IMR-90 (cell line): Measurements from ENCODE around the gene ARHGAP24. TPM values are rescaled to one million over a fixed set of nuclear protein-coding genes. Genes with fewer than 3 reads are reported as not detected.

Source experiments
- ATAC-seq: fragments of 200-7000 bp; cut with Tn5 transposase; 2 replicates; pipeline ENCODE4 v1.9.1; 2020; ENCODE audit warnings: low read depth, mild to moderate bottlenecking, moderate library complexity
- BruUV-seq: library from RNA; stranded (reverse); fragments of 400-500 nt; replicated peaks from 2 replicates; lab custom pipeline; 2021; lab: Mats Ljungman, UMichigan
- CTCF ChIA-PET: fragments of 300-600 bp; formaldehyde crosslinking; extraction: SDS; loops from one replicate; lab custom pipeline; 2021; ENCODE audit warnings: antibody characterized with exemption; lab: Yijun Ruan, JAX
- POLR2A ChIA-PET: fragments of 300-600 bp; sonication (Branson Sonifier 250); formaldehyde crosslinking; loops from one replicate; lab custom pipeline; 2022; ENCODE audit warnings: antibody characterized with exemption; ENCODE audit not compliant: unreplicated experiment; lab: Charles Lee
- DNase-seq: peaks from one replicate; pipeline ENCODE4 v3.0.0; 2013
- H2AFZ ChIP-seq: replicated peaks from 2 replicates; pipeline ENCODE3; 2013; ENCODE audit warnings: low read length, mild to moderate bottlenecking; ENCODE audit not compliant: poor library complexity
- H2AK5ac ChIP-seq: 2 replicates; pipeline ENCODE4 v1.6.1; 2013; ENCODE audit warnings: low read depth, low read length, inconsistent platforms
- H2AK9ac ChIP-seq: replicated peaks from 2 replicates; pipeline ENCODE3; 2013; ENCODE audit warnings: mild to moderate bottlenecking, low read depth, low read length, moderate library complexity; ENCODE audit not compliant: poor library complexity
- H2BK120ac ChIP-seq: 2 replicates; pipeline ENCODE4 v1.6.1; 2013; ENCODE audit warnings: low read depth, low read length, inconsistent platforms
- H2BK15ac ChIP-seq: 3 replicates; pipeline ENCODE4 v1.6.1; 2013; ENCODE audit warnings: low read depth, low read length, inconsistent platforms
- H2BK20ac ChIP-seq: 2 replicates; pipeline ENCODE4 v1.6.1; 2013; ENCODE audit warnings: low read depth, mild to moderate bottlenecking, inconsistent platforms, low read length, moderate library complexity
- H2BK5ac ChIP-seq: 2 replicates; pipeline ENCODE4 v1.6.1; 2013; ENCODE audit warnings: mild to moderate bottlenecking, low read depth, low read length, inconsistent platforms; ENCODE audit not compliant: poor library complexity, severe bottlenecking
- H3K14ac ChIP-seq: replicated peaks from 2 replicates; pipeline ENCODE4 v1.6.1; 2013; ENCODE audit warnings: low read depth, low read length, inconsistent platforms
- H3K18ac ChIP-seq: 2 replicates; pipeline ENCODE4 v1.6.1; 2013; ENCODE audit warnings: low read depth, low read length, control low read depth
- H3K23ac ChIP-seq: 2 replicates; pipeline ENCODE4 v1.6.1; 2013; ENCODE audit warnings: low read depth, low read length, inconsistent platforms
- H3K27ac ChIP-seq: 2 replicates; pipeline ENCODE4 v1.5.1; 2013; ENCODE audit warnings: mild to moderate bottlenecking, control low read depth, low read length; ENCODE audit not compliant: insufficient read depth
- H3K27me3 ChIP-seq: 2 replicates; pipeline ENCODE4 v1.6.1; 2013; ENCODE audit warnings: low read length; ENCODE audit not compliant: control insufficient read depth, insufficient read depth
- H3K36me3 ChIP-seq: 2 replicates; pipeline ENCODE4 v1.6.1; 2013; ENCODE audit warnings: low read length, mixed read lengths; ENCODE audit not compliant: control insufficient read depth, insufficient read depth
- H3K4ac ChIP-seq: 2 replicates; pipeline ENCODE4 v1.6.1; 2013; ENCODE audit warnings: low read depth, low read length, inconsistent platforms
- H3K4me1 ChIP-seq: 2 replicates; pipeline ENCODE4 v1.6.1; 2013; ENCODE audit warnings: low read length, mixed read lengths; ENCODE audit not compliant: control insufficient read depth, insufficient read depth
- H3K4me2 ChIP-seq: 2 replicates; pipeline ENCODE4 v1.6.1; 2013; ENCODE audit warnings: low read depth, mild to moderate bottlenecking, control low read depth, low read length, moderate library complexity
- H3K4me3 ChIP-seq: 2 replicates; pipeline ENCODE4 v1.5.1; 2013; ENCODE audit warnings: low read depth, mild to moderate bottlenecking, control low read depth, low read length, moderate library complexity; ENCODE audit not compliant: insufficient read depth
- H3K56ac ChIP-seq: 2 replicates; pipeline ENCODE4 v1.6.1; 2013; ENCODE audit warnings: low read length, inconsistent platforms; ENCODE audit not compliant: insufficient read depth; ENCODE audit errors: extremely low read depth
- H3K79me1 ChIP-seq, 2 experiments: 2 replicates each; pipeline ENCODE4 v1.6.1; 2013; ENCODE audit warnings: low read length in 2 of 2, inconsistent platforms in 1 of 2, low read depth in 1 of 2
- H3K9ac ChIP-seq: 2 replicates; pipeline ENCODE4 v1.6.1; 2013; ENCODE audit warnings: low read depth, low read length, control low read depth
- H3K9me1 ChIP-seq: 2 replicates; pipeline ENCODE4 v1.6.1; 2013; ENCODE audit warnings: low read length, inconsistent platforms; ENCODE audit not compliant: insufficient read depth
- H3K9me3 ChIP-seq: 2 replicates; pipeline ENCODE4 v1.6.1; 2013; ENCODE audit warnings: low read length; ENCODE audit not compliant: control insufficient read depth, insufficient read depth
- H4K20me1 ChIP-seq: 2 replicates; pipeline ENCODE4 v1.6.1; 2013; ENCODE audit warnings: low read length, inconsistent platforms; ENCODE audit not compliant: insufficient read depth
- H4K5ac ChIP-seq: 2 replicates; pipeline ENCODE4 v1.6.1; 2013; ENCODE audit warnings: mild to moderate bottlenecking, low read depth, low read length, control low read depth
- H4K8ac ChIP-seq, 2 experiments: 2 replicates each; pipeline ENCODE4 v1.6.1; 2013; ENCODE audit warnings: low read depth in 2 of 2, low read length in 2 of 2, control low read depth in 1 of 2, inconsistent platforms in 1 of 2
- H4K91ac ChIP-seq: 2 replicates; pipeline ENCODE4 v1.6.1; 2013; ENCODE audit warnings: low read depth, low read length, inconsistent platforms; ENCODE audit not compliant: insufficient read depth
- BHLHE40 ChIP-seq: fragments of 150-350 bp; IDR thresholded peaks from 2 replicates; pipeline ENCODE4 v1.6.1; 2016; ENCODE audit warnings: mild to moderate bottlenecking, low read depth, low read length
- CEBPB ChIP-seq: IDR thresholded peaks from 2 replicates; pipeline ENCODE4 v1.6.1; 2012; ENCODE audit warnings: low read depth, low read length, improper control_type of control experiment
- CHD1 ChIP-seq: IDR thresholded peaks from 2 replicates; pipeline ENCODE4 v1.6.1; 2012; ENCODE audit warnings: low read depth, low read length, improper control_type of control experiment
- FOS ChIP-seq: fragments of 150-350 bp; IDR thresholded peaks from 2 replicates; pipeline ENCODE4 v1.6.1; 2016; ENCODE audit warnings: low read depth, low read length
- MAFK ChIP-seq: IDR thresholded peaks from 2 replicates; pipeline ENCODE4 v1.6.1; 2012; ENCODE audit warnings: low read depth, low read length, improper control_type of control experiment
- MAZ ChIP-seq: IDR thresholded peaks from 2 replicates; pipeline ENCODE4 v1.6.1; 2012; ENCODE audit warnings: low read depth, mild to moderate bottlenecking, low read length, improper control_type of control experiment, moderate library complexity, borderline replicate concordance
- MXI1 ChIP-seq: IDR thresholded peaks from 2 replicates; pipeline ENCODE4 v1.6.1; 2012; ENCODE audit warnings: low read depth, mild to moderate bottlenecking, low read length, moderate library complexity, borderline replicate concordance
- POLR2A ChIP-seq: IDR thresholded peaks from 2 replicates; pipeline ENCODE4 v1.6.1; 2012; ENCODE audit warnings: mild to moderate bottlenecking, low read depth, low read length
- RAD21 ChIP-seq: IDR thresholded peaks from 2 replicates; pipeline ENCODE4 v1.6.1; 2012; ENCODE audit warnings: low read length, improper control_type of control experiment
- RCOR1 ChIP-seq: IDR thresholded peaks from 2 replicates; pipeline ENCODE4 v1.6.1; 2012; ENCODE audit warnings: mild to moderate bottlenecking, low read length, improper control_type of control experiment; ENCODE audit not compliant: insufficient replicate concordance
- RFX5 ChIP-seq: IDR thresholded peaks from 2 replicates; pipeline ENCODE4 v1.8.0; 2012; ENCODE audit warnings: low read depth, mild to moderate bottlenecking, low read length, moderate library complexity
- SMC3 ChIP-seq: fragments of 150-350 bp; IDR thresholded peaks from 2 replicates; pipeline ENCODE4 v1.6.1; 2016; ENCODE audit warnings: low read depth, mild to moderate bottlenecking, antibody characterized with exemption, low read length, moderate library complexity
- WGBS, 2 experiments: methylation state at CpG; one replicate each; pipeline versions ENCODE4 v1.1.5 to v1.1.7; 2013; ENCODE audit warnings: missing lambda C conversion rate in 2 of 2; ENCODE audit not compliant: insufficient read length in 1 of 2; ENCODE audit errors: extremely low coverage in 2 of 2; 5-methylcytosine and 5-hydroxymethylcytosine counted together
- dilution Hi-C: fragments of 300-500 bp; cut with HindIII; formaldehyde crosslinking; loops from one replicate; pipeline ENCODE4 v1.14.3; 2018; ENCODE audit warnings: low sequenced_read_pairs; ENCODE audit not compliant: unreplicated experiment
- in situ Hi-C: fragments of 300-500 bp; cut with MboI; formaldehyde crosslinking; loops from 3 replicates; pipeline ENCODE4 v1.14.3; 2019; ENCODE audit warnings: low sequenced_read_pairs, inconsistent platforms, mixed read lengths
- intact Hi-C: fragments of 100-400 bp; cut with micrococcal nuclease; formaldehyde crosslinking; loops from 2 replicates; pipeline ENCODE4 v1.10.0; 2022
- polyA plus RNA-seq, 3 experiments: library from polyadenylated mRNA; depleted of rRNA; stranded (reverse); fragments of >200 nt; gene quantifications; 2 replicates each; pipeline ENCODE4 v1.2.3, GENCODE V29; 2012; ENCODE audit warnings: low replicate concordance in 1 of 3
- total RNA-seq: library from RNA; depleted of rRNA; stranded (reverse); fragments of >200 nt; gene quantifications from 2 replicates; pipeline ENCODE4 v1.2.3, GENCODE V29; 2012
- TF ChIP-seq, protein P1 (sequence below): conservative IDR thresholded peaks from 2 replicates; pipeline ENCODE4 v1.5.1; 2012; ENCODE audit warnings: mild to moderate bottlenecking, low read depth, low read length, improper control_type of control experiment
- TF ChIP-seq, protein P2 (sequence below): fragments of 150-350 bp; IDR thresholded peaks from 2 replicates; pipeline ENCODE4 v1.6.1; 2017; ENCODE audit warnings: mild to moderate bottlenecking, antibody characterized with exemption, low read length, low read depth
- TF ChIP-seq, protein P3 (sequence below): fragments of 150-350 bp; IDR thresholded peaks from 2 replicates; pipeline ENCODE4 v1.6.1; 2016; ENCODE audit warnings: low read depth, mild to moderate bottlenecking, low read length, moderate library complexity, borderline replicate concordance

The ARHGAP24 gene
- total and polyA plus RNA-seq, 2 of the 4 experiments (the other 2 are of a cell fraction), result 11.9 to 24.0 TPM

DNA sequence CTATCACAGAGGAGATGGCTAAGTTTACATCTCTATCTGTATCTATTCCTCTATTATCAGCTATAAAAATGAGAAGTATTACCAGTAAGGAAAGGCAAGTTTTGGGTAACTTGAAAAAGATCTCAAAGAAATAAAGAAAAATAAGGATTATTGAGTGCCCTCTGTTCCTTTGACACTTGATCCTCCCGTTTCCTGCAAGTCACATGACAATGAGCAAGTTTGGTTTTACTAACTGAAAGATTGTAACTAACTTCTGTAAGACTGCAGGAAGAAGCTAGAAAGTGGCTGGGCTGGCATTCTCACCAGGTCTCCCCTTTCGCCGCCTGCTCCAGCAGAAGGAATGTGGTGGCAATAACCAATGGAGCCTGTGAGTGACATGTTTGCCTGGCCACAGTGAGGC is 59.2 kb downstream of the ARHGAP24 start:
- no peak overlapping the region for H2BK120ac ChIP-seq
- no peak overlapping the region for H3K56ac ChIP-seq
- no peak overlapping the region for H2BK5ac ChIP-seq
- H2BK20ac ChIP-seq, result no peak overlapping the region
- H3K4me1 ChIP-seq, result no peaks in the 10 kb centered on the region
- no TSS peak for BruUV-seq
- H2AFZ ChIP-seq, result no peak overlapping the region
- H3K4me3 ChIP-seq, result no peak overlapping the region
- no peak overlapping the region for H3K4ac ChIP-seq
- DNase-seq (no peak), ATAC-seq (no peak)
- ChIA-PET POLR2A (no interaction called here), CTCF (no interaction called here)
- H4K20me1 ChIP-seq, result no peaks in the 10 kb centered on the region
- no peak overlapping the region for H2AK9ac ChIP-seq
- no peak overlapping the region for H3K4me2 ChIP-seq
- TF ChIP-seq RFX5 (no peak), MAFK (no peak), CEBPB (no peak), RCOR1 (no peak), BHLHE40 (no peak), MXI1 (no peak), CHD1 (no peak), FOS (no peak), MAZ (no peak), RAD21 (no peak), POLR2A (no peak), SMC3 (no peak)
- TF ChIP-seq, protein P1, sequence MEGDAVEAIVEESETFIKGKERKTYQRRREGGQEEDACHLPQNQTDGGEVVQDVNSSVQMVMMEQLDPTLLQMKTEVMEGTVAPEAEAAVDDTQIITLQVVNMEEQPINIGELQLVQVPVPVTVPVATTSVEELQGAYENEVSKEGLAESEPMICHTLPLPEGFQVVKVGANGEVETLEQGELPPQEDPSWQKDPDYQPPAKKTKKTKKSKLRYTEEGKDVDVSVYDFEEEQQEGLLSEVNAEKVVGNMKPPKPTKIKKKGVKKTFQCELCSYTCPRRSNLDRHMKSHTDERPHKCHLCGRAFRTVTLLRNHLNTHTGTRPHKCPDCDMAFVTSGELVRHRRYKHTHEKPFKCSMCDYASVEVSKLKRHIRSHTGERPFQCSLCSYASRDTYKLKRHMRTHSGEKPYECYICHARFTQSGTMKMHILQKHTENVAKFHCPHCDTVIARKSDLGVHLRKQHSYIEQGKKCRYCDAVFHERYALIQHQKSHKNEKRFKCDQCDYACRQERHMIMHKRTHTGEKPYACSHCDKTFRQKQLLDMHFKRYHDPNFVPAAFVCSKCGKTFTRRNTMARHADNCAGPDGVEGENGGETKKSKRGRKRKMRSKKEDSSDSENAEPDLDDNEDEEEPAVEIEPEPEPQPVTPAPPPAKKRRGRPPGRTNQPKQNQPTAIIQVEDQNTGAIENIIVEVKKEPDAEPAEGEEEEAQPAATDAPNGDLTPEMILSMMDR, result no peak
- TF ChIP-seq, protein P2, sequence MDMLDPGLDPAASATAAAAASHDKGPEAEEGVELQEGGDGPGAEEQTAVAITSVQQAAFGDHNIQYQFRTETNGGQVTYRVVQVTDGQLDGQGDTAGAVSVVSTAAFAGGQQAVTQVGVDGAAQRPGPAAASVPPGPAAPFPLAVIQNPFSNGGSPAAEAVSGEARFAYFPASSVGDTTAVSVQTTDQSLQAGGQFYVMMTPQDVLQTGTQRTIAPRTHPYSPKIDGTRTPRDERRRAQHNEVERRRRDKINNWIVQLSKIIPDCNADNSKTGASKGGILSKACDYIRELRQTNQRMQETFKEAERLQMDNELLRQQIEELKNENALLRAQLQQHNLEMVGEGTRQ, result no peak
- TF ChIP-seq, protein P3, sequence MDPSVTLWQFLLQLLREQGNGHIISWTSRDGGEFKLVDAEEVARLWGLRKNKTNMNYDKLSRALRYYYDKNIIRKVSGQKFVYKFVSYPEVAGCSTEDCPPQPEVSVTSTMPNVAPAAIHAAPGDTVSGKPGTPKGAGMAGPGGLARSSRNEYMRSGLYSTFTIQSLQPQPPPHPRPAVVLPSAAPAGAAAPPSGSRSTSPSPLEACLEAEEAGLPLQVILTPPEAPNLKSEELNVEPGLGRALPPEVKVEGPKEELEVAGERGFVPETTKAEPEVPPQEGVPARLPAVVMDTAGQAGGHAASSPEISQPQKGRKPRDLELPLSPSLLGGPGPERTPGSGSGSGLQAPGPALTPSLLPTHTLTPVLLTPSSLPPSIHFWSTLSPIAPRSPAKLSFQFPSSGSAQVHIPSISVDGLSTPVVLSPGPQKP, result no peak
- no peak overlapping the region for H3K18ac ChIP-seq
- no peak overlapping the region for H4K91ac ChIP-seq
- H3K9ac ChIP-seq, result no peak overlapping the region
- H3K9me1 ChIP-seq, result no peaks in the 10 kb centered on the region
- 83% methylated on average over 2 of the region's 3 CpGs; no CpG with 5 or more reads in 1 of the 2 experiments for WGBS, 2 experiments
- dilution Hi-C loops (no loop called here), intact Hi-C loops (no loop called here), in situ Hi-C loops (no loop called here)
- no peak overlapping the region for H3K23ac ChIP-seq
- H2BK15ac ChIP-seq, result no peak overlapping the region
- no peak overlapping the region for H4K5ac ChIP-seq
- H3K36me3 ChIP-seq, result no peaks in the 10 kb centered on the region
- H3K14ac ChIP-seq, result no peak overlapping the region
- no peak overlapping the region for H2AK5ac ChIP-seq
- no peak overlapping the region for H3K27ac ChIP-seq
- H3K27me3 ChIP-seq, result no peaks in the 10 kb centered on the region
- H4K8ac ChIP-seq, result no peak overlapping the region
- no peaks in the 10 kb centered on the region for H3K79me1 ChIP-seq
- H3K9me3 ChIP-seq, result no peaks in the 10 kb centered on the region
